SHP77 (cell line): ENCODE measurements around the gene NDUFV3.
"Not testable (repeated sequence)": the region's sequence is repeated elsewhere in the genome, so short reads cannot be mapped to it uniquely, and the experiment has no call there.

Experiments used
- DNase-seq, 2 experiments: peaks; one replicate each; lab custom pipeline; 2025; lab: John Stamatoyannopoulos, UW

Gene NDUFV3

GRCh38 chr21:42857216-42857615 lies 35.9 kb upstream of the NDUFV3 start:
- no peak for DNase-seq

DNA sequence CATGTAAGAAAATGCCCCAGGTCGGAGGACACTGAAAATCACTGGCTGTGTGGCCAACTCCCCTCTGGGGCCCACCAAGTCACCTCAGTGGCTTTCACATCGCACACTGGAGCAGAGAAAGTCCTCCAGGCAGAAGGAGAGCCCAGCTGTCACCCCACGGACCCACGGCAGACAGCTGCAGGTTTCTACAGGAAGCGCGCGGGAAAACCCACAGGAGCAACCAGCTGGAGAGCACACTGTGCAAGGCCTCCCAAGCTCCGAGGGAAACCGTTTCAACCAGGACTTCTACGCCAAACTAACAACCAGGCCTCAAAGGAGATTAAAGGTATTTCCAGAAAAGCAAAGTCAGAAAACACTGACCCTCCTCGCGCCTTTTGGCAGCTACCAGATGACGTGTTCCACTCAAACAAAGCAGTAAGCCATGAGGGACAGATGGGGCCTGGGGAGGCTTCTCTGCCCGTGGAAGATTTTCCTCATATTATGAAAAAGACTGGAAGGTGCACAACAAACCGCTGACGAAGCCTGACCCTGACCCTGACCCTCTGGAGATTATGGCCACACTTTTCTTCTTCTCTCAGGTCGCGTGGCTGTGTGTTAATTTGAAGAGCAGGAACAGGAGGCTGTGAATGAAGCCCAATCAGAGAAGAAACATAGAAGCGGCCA lies 34.8 kb upstream of the NDUFV3 start:
- no peak for DNase-seq

DNA sequence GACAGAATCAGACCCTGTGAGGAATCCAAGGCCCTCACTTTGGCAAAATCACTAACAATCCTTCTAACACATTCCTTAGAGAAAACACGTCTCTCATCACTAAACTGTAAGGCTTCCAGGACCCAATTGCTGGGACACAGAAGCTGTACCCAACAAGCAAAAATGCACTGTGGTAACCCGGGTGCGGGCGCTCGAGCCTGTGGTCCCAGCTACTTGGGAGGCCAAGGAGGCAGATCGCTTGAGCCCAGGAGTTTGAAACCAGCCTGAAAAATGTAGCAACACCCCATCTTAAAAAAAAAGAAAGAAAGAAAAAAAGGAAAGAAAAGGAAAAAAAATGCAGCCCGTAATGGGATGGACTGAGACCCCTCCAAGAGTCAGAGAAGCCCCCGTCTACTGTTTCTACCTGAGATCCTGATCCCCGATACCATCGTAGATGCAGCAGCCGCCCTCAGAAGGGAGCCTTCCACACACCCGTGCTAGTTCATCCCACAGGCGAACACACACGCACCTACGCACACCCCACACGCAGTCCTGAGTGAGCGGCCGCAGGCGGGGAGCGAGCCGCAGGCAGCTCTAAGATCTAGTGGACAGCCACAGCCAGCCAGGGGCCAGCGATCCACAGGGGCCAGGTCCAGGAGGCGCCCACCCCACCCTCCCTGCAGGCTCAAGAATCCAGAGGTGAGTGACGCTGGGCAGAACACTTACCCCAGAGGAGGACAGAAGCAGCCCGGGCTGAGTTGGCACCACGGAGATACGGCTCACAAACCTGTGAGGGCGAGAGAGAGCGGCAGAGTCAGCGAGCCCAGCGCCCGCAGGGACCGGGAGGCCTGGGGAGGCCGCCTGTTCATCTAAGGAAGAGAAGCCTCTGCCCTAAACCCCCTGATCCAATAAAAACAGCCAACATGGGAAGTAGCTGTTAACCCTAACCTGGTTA lies 33.9 kb upstream of the NDUFV3 start:
- no peak for DNase-seq

DNA sequence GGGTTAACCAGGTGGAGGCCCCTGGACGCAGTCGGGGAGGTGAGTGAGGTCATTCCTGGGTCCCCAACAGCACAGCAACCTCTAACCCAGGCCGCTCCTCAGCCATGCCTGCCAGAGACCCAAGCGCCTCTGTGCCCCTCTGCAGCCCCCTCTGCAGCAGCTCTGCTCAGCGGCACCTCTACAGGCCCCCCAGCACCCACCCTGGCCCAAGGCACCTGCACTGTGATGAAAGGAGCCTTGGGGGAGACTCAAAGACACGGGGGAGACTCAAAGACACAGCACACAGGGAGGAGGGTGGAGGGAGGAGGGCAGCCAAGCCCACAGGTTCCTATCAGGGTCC lies 33.2 kb upstream of the NDUFV3 start:
- no peak for DNase-seq

DNA sequence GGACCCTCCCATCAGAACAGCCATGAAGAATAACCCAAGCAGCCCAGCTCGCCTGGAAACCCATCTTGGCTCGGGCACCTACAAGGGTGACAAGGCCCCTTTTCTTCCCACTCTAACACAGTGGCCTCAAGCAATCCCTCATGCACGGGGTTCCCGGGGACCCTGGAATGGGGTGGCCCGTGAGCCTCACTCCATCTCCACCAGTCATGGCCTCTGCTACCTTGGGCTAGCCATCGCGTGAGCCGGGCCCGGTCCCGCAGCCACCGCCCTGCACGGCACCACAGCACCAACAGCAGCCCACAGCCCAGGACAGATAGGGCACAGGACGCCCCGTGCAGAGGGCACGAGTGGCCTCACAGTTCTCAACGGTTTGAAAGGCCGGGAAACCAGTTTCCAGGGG lies 32.8 kb upstream of the NDUFV3 start:
- no peak for DNase-seq

- no peak for DNase-seq
Measured at GRCh38 chr21:42861311-42861847, 31.7 kb upstream of the NDUFV3 start.

DNA sequence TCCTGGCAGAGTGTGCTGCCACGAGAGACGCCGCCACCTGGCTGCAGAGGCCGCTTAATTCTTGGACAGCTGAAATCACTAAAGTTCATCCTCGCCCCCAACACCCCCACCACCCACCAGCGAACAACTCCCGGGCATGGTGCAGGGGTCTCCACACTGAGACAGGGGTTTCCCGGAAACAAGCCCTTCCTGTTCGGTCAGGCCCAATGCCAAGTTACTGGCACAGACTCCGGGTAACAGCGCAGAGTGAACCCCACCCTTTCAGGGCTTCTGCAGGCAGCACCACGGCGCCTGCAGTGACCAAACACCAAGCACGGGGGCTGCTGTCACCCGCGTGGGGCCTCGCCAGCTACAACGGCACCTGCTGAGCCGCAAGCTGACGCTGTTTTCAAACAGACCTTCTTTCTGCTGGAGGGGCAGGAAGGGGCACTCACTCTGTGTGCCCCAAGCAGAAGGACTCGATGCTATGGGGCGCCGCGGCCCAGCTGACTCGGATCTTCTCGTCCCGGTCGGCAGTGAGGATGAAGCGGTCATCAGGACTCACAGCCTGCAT lies 31.2 kb upstream of the NDUFV3 start:
- DNase-seq, result no peak

DNA sequence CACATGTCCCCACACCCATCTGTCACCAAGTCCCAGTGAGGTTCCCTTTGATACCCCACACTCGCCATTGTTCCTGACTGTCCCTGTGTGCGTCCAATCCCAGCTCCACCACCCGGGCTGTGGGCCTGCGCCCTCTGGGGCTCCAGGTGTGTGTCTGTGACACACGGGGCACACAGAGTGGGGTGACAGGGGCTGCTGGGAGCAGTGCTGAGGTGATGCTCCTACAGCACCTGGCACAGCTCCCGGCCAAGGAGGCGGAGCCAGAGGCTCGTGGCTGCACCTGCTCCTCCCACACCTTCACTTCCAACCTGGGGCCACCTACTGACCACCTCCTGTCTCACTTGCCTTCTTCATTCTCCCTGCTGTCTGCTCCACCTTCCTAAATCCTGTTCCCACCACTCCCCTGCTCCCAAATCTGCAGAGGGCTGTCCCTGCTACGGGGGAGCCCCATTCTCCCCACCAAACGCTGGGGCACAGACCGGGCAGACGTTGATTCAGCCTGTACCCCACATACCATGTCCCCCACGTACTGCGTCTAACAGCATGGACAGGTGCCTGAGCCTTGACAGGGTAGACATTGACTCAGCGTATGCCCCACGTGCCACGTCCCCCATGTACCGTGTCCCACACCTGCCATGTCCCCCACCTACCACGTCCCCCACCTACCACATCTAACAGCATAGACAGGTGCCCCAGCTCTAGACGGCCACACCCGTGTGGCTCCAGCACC lies 30.2 kb upstream of the NDUFV3 start:
- peak in 1 of 2 experiments; percentile 1 for DNase-seq

DNA sequence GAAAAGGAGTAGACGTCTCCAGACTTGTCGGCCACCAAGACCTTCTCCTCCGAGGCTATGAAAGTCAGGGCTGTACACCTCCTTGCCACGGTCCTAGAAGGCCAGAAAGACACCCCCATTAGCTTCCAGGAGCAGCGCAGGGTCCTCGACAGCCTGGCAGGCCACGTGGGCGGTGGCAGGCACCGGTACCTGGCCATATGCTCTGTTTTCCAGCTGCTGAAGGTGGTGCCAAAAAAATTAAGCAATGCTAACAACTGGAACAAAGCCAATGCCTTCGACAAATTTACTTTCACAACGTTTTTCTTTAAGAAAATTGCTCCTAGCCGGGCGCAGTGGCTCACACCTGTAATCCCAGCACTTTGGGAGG lies 29.6 kb upstream of the NDUFV3 start:
- DNase-seq, result no peak

DNA sequence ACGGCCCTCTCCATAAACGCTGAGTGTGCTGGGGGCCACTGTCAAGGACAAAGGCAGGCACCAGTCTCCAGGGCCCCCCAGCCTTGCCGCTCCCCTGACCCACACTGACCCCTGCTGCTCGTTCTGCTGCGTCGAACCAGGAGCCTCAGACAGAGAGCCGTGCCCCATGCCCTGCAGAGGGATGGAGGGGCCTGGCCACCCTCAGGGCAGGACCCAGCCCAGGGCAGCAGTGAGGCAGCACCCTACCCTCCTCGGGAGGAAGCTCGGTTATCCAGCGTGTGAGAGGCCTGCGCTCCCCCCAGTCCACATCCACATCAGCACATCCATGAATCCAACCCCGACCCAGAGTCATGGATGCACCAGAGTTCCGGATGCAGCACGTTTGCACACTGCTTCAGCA lies 28.8 kb upstream of the NDUFV3 start:
- no peak for DNase-seq

DNA sequence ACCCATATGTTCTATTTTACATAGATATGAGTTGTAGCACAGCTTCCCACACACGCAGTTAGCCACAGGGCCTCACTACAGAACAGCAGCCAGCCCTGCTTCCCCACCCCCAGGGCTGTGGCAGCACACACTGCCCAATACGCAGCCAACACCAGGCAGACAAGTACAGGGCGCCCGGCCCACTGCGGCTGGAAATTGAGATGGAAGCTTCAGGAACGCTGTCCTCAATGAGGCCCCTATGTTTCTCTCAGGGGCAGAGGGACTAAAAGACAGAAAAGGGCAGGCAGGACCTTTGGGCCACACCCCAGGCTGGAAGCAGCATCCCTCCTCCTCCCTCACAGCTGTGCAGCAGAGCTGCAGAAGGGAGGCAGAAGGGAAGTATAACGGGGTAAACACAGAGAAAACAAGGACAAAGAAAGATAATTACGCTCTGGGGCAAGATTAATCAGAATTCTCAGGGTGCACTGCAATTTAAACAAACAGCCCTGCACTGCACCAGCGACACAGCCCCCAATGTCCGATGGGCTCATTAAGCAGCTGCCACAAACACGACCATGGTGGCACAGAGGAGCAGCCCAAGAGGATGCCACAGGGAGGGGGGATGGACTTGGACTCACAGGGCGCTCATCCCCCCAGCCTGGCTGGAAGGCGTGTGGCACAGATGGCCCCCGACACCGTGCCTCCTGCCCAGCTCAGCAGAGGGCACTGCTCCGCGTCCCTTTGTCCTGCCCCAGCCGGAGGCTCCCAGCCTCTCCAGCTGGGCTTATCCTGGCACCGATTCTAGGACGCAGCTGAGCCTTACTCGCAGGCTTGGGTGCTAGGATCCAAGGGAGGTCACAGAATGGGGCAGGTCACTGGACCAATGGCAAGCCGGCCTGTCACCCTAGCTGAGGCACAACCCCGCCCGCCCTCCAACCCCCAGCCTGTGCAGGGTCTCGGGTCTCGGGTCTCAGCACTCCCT lies 28.0 kb upstream of the NDUFV3 start:
- no peak for DNase-seq

- DNase-seq, result no peak
Measured at GRCh38 chr21:42865776-42866160, 27.3 kb upstream of the NDUFV3 start.

DNA sequence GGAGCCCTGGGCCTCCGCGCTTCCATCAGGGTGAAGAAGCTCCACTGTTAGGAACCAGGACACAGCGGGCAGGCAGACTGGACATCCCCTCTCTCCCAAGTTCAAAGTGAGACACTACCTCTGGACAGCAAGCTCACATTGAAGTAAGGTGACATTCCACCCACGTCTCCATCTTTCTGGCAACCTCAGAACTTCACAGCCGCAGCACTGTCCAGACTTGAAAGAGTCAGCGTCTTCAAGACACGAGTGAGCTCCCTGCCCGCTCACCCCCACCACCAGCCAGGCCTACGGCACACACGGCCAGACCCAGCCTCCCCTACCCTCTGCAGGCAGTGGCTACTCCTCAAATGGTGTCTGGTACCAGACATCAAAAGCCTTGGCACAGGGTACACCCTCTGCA lies 24.9 kb upstream of the NDUFV3 start:
- no peak for DNase-seq

DNA sequence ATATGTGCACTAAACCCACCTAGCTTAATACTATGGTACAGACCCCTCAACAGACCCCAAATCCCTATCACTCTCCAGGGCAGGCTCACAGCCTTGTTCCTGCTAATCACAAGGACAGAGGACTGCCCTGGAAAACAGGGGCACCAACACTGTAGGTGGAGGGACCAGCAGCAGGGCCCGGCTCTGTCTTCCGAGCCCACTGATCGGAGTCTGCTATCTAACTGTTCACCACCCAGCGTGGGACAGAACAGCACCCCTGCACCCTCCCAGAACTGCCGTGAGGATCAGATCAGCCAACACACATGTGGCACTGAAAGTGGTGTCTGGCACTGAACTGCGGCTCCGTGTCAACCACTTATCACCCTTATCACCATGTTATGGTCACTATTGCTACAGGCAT lies 20.0 kb upstream of the NDUFV3 start:
- DNase-seq, result no peak

- not testable (repeated sequence) for DNase-seq
Measured at GRCh38 chr21:42875811-42876210, 17.3 kb upstream of the NDUFV3 start.

DNA sequence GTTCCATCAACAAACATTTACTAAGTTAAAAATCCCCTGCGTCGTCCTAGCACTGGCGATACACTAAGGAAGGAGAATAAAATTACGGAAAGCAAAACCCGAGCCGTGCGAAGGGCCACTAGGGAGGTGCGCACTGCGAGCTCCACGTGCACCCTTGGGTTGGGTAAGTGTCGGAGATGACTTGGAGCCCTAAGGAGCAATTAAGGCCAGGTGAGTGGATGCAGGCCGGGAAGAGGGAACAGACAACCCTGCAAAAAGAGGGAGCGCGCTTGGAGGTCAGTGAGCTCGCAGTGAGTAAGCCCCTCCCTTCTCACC lies 14.5 kb upstream of the NDUFV3 start:
- DNase-seq, result no peak

GRCh38 chr21:42878993-42879787 lies 13.9 kb upstream of the NDUFV3 start, which contains the start of gene WDR4:
Gene WDR4 (minus strand): TSS chr21:42879539. CDS start chr21:42879495, 44 bp downstream.
- peak; percentile 92 to 94 for DNase-seq

GRCh38 chr21:42880352-42880751 lies 12.8 kb upstream of the NDUFV3 start:
- DNase-seq, result no peak

- DNase-seq, result no peak
Measured at GRCh38 chr21:42883921-42884320, 9.2 kb upstream of the NDUFV3 start.

- DNase-seq, result no peak
Measured at GRCh38 chr21:42887326-42887725, 5.8 kb upstream of the NDUFV3 start.
